ENCODE measurements around the gene PPIL4.
"Not testable (repeated sequence)": the region's sequence is repeated elsewhere in the genome, so short reads cannot be mapped to it uniquely, and the experiment has no call there.

The PPIL4 gene

GRCh38 chr6:149483849-149484655 is 61.8 kb downstream of the PPIL4 start:
- no peak for DNase-seq (ENCODE audit: low read depth in 3 of 3)

- no peak for DNase-seq (ENCODE audit: low read depth in 3 of 3)
Measured at GRCh38 chr6:149483334-149483725, 62.5 kb downstream of the PPIL4 start.

GRCh38 chr6:149482545-149483333 is 63.1 kb downstream of the PPIL4 start:
- no peak for DNase-seq (ENCODE audit: low read depth in 3 of 3)

- DNase-seq (ENCODE audit: low read depth in 3 of 3) = peak in 2 of 3 experiments; percentile 26 to 36
Measured at GRCh38 chr6:149480502-149481280, 65.2 kb downstream of the PPIL4 start.

- DNase-seq (ENCODE audit: low read depth in 3 of 3) = no peak
Measured at GRCh38 chr6:149478631-149479314, 67.1 kb downstream of the PPIL4 start.

- DNase-seq (ENCODE audit: low read depth in 3 of 3) = no peak
Measured at GRCh38 chr6:149477544-149477943, 68.3 kb downstream of the PPIL4 start.

- DNase-seq (ENCODE audit: low read depth in 3 of 3) = no peak
Measured at GRCh38 chr6:149476789-149477455, 68.9 kb downstream of the PPIL4 start.

- DNase-seq (ENCODE audit: low read depth in 3 of 3) = no peak
Measured at GRCh38 chr6:149474108-149474935, 71.5 kb downstream of the PPIL4 start.

- no peak for DNase-seq (ENCODE audit: low read depth in 3 of 3)
Measured at GRCh38 chr6:149473080-149474052, 72.5 kb downstream of the PPIL4 start.

GRCh38 chr6:149472241-149472640 is 73.6 kb downstream of the PPIL4 start:
- no peak for DNase-seq (ENCODE audit: low read depth in 3 of 3)

- no peak for DNase-seq (ENCODE audit: low read depth in 3 of 3)
Measured at GRCh38 chr6:149471801-149472200, 74.0 kb downstream of the PPIL4 start.

GRCh38 chr6:149470948-149471347 is 74.9 kb downstream of the PPIL4 start:
- DNase-seq (ENCODE audit: low read depth in 3 of 3) = no peak

GRCh38 chr6:149468179-149468578 is 77.7 kb downstream of the PPIL4 start:
- no peak for DNase-seq (ENCODE audit: low read depth in 3 of 3)

- no peak for DNase-seq (ENCODE audit: low read depth in 3 of 3)
Measured at GRCh38 chr6:149467265-149467664, 78.6 kb downstream of the PPIL4 start.

GRCh38 chr6:149464411-149464810 is 81.4 kb downstream of the PPIL4 start:
- DNase-seq (ENCODE audit: low read depth in 3 of 3) = no peak

- no peak for DNase-seq (ENCODE audit: low read depth in 3 of 3)
Measured at GRCh38 chr6:149463781-149464180, 82.1 kb downstream of the PPIL4 start.

- not testable (repeated sequence) for DNase-seq (ENCODE audit: low read depth in 3 of 3)
Measured at GRCh38 chr6:149462712-149463111, 83.1 kb downstream of the PPIL4 start.

- DNase-seq (ENCODE audit: low read depth in 3 of 3) = no peak
Measured at GRCh38 chr6:149461670-149462069, 84.2 kb downstream of the PPIL4 start.

- not testable (repeated sequence) for DNase-seq (ENCODE audit: low read depth in 3 of 3)
Measured at GRCh38 chr6:149460249-149460648, 85.6 kb downstream of the PPIL4 start.
